ENCODE results near the gene SASH3.

Gene SASH3

DNA sequence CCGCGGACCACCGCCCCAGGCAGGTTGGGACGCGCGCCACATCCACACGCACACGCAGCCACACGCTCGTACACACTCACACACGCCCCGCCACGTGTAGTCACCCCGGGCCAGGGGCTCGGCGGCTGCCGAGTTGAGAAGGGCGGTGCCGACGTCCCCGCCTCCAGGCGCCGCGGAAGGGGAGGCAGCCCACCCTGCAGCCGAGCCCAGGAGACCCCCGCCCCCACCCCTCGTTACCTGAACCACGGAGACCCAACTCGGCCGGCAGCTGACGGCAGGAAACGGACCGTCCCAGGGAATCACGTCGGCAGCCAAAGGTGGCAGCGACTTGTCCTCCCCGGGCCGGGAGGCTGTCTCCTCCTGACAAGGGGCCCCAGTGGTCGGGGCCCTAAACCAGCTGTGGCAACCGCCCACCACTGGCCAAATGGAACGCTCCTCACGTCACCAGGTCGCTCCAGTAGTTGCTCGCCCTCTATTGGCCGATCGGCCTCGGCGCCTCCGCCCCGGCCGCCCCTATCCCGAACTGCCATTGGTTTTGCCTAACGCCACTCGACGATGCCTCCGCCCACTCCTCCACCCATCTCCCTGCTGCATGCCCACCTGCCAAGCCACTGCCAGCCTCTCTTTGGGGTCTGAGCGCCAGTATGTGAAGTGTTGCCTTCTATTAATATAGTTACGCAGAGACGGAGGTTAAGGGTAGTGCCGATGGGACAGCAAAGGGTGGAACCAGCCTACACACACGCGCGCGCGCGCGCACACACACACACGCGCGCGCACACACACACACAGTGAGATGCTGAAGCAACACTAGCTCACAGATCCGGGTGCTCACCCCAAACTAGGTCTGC, 63.9 kb downstream of the SASH3 start, which contains the start of gene ZDHHC9 (continued):
- TF ChIP-seq RARB (CRISPR knock-in tag; IDR thresholded peaks at IDR 0.05) (no peak), PPARA (CRISPR knock-in tag; IDR thresholded peaks at IDR 0.05; ENCODE audit: borderline replicate concordance) (no peak), CSDC2 (CRISPR knock-in tag; IDR thresholded peaks at IDR 0.05) (no peak)
- TF ChIP-seq, protein P1, sequence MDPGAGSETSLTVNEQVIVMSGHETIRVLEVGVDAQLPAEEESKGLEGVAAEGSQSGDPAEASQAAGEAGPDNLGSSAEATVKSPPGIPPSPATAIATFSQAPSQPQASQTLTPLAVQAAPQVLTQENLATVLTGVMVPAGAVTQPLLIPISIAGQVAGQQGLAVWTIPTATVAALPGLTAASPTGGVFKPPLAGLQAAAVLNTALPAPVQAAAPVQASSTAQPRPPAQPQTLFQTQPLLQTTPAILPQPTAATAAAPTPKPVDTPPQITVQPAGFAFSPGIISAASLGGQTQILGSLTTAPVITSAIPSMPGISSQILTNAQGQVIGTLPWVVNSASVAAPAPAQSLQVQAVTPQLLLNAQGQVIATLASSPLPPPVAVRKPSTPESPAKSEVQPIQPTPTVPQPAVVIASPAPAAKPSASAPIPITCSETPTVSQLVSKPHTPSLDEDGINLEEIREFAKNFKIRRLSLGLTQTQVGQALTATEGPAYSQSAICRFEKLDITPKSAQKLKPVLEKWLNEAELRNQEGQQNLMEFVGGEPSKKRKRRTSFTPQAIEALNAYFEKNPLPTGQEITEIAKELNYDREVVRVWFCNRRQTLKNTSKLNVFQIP (CRISPR knock-in tag; IDR thresholded peaks at IDR 0.05; ENCODE audit: borderline replicate concordance, low read depth): no peak
